Endothelial cell of umbilical vein (primary cell): Measurements from ENCODE around the gene CELF3. TPM values are rescaled to one million over a fixed set of nuclear protein-coding genes. Genes with fewer than 3 reads are reported as not detected.

Experiments
- BruUV-seq: library from RNA; stranded (reverse); fragments of 400-500 nt; replicated peaks from 2 replicates; lab custom pipeline; 2021; lab: Mats Ljungman, UMichigan
- CTCF ChIA-PET: fragments of 300-600, 350-600 bp; sonication (Branson Sonifier 250); formaldehyde crosslinking; loops from one replicate; lab custom pipeline; 2021; ENCODE audit warnings: antibody characterized with exemption, inconsistent platforms; lab: Charles Lee
- POLR2A ChIA-PET: fragments of 300-600, 350-600 bp; sonication (Branson Sonifier 250); formaldehyde crosslinking; loops from one replicate; lab custom pipeline; 2021; ENCODE audit warnings: antibody characterized with exemption, inconsistent platforms; lab: Charles Lee
- DNase-seq: peaks from one replicate; pipeline ENCODE4 v3.0.0-alpha.2; 2011; ENCODE audit warnings: low read depth, low spot score
- FAIRE-seq: peaks from 2 replicates; lab custom pipeline; 2011; peaks lifted over from hg19 to GRCh38; lab: Jason Lieb, UNC
- H2AFZ ChIP-seq: 2 replicates; pipeline ENCODE4 v1.6.0; 2012; ENCODE audit warnings: low read depth, low read length, control low read depth, inconsistent platforms
- H3K27ac ChIP-seq: 2 replicates; pipeline ENCODE4 v1.5.1; 2011; ENCODE audit warnings: low read depth, mild to moderate bottlenecking, control low read depth, low read length, moderate library complexity; ENCODE audit not compliant: insufficient read depth
- H3K27me3 ChIP-seq, 2 experiments: 2 replicates each; pipeline versions ENCODE4 v1.6.0 to v1.6.1; 2011; ENCODE audit warnings: low read length in 2 of 2, mixed read lengths in 1 of 2; ENCODE audit not compliant: control insufficient read depth in 2 of 2, insufficient read depth in 2 of 2
- H3K36me3 ChIP-seq, 2 experiments: 2 replicates in 1 of 2; 3 replicates in 1 of 2; pipeline ENCODE4 v1.5.1; 2011; ENCODE audit warnings: low read length in 2 of 2, mild to moderate bottlenecking in 1 of 2, moderate library complexity in 1 of 2; ENCODE audit not compliant: control insufficient read depth in 2 of 2, insufficient read depth in 2 of 2; ENCODE audit errors: extremely low read depth in 1 of 2
- H3K4me1 ChIP-seq: 3 replicates; pipeline ENCODE4 v1.5.1; 2011; ENCODE audit warnings: mild to moderate bottlenecking, low read length; ENCODE audit not compliant: control insufficient read depth, insufficient read depth; ENCODE audit errors: extremely low read depth
- H3K4me2 ChIP-seq: 2 replicates; pipeline ENCODE4 v1.6.1; 2011; ENCODE audit warnings: low read length, control low read depth, mixed read lengths; ENCODE audit not compliant: insufficient read depth
- H3K4me3 ChIP-seq, 3 experiments: fragments of 200-600 bp in 1 of 3; sonication (generic), shearing (Covaris generic) in 1 of 3; replicated peaks in 1 of 3; 2 replicates each; pipeline ENCODE4 v1.5.1; 2011 to 2016; ENCODE audit warnings: control low read depth in 3 of 3, low read length in 3 of 3, mild to moderate bottlenecking in 2 of 3, inconsistent platforms in 1 of 3, low read depth in 1 of 3, moderate library complexity in 1 of 3; ENCODE audit not compliant: insufficient read depth in 1 of 3
- H3K79me2 ChIP-seq: 2 replicates; pipeline ENCODE4 v1.6.0; 2012; ENCODE audit warnings: low read length, inconsistent platforms; ENCODE audit not compliant: control insufficient read depth, insufficient read depth
- H3K9ac ChIP-seq: replicated peaks from 2 replicates; pipeline ENCODE3; 2011; ENCODE audit warnings: low read length, control low read depth; ENCODE audit not compliant: insufficient read depth; ENCODE audit errors: extremely low read depth
- H3K9me1 ChIP-seq: replicated peaks from 3 replicates; pipeline ENCODE4 v1.6.0; 2011; ENCODE audit warnings: mild to moderate bottlenecking, low read length; ENCODE audit not compliant: control insufficient read depth, insufficient read depth; ENCODE audit errors: extremely low read depth
- H3K9me3 ChIP-seq: replicated peaks from 2 replicates; pipeline ENCODE4 v1.5.1; 2012; ENCODE audit warnings: low read length, inconsistent platforms; ENCODE audit not compliant: control insufficient read depth, insufficient read depth
- H4K20me1 ChIP-seq: replicated peaks from 2 replicates; pipeline ENCODE3; 2011; ENCODE audit warnings: mild to moderate bottlenecking, low read length; ENCODE audit not compliant: control insufficient read depth, insufficient read depth; ENCODE audit errors: extremely low read depth
- EZH2 ChIP-seq: IDR thresholded peaks from 2 replicates; pipeline ENCODE4 v1.6.1; 2012; ENCODE audit warnings: borderline replicate concordance, low read depth, mild to moderate bottlenecking, moderate library complexity, low read length, inconsistent platforms; ENCODE audit not compliant: severe bottlenecking
- FOS ChIP-seq: IDR thresholded peaks from 2 replicates; pipeline ENCODE4 v1.6.1; 2011; ENCODE audit warnings: mild to moderate bottlenecking, low read length, moderate library complexity, borderline replicate concordance; ENCODE audit not compliant: insufficient read depth
- GATA2 ChIP-seq: IDR thresholded peaks from 2 replicates; pipeline ENCODE4 v1.7.0; 2011; ENCODE audit warnings: low read depth, mild to moderate bottlenecking, moderate library complexity, mixed read lengths, low read length; ENCODE audit not compliant: insufficient read length, insufficient read depth
- JUN ChIP-seq: IDR thresholded peaks from 2 replicates; pipeline ENCODE4 v1.6.1; 2011; ENCODE audit warnings: borderline replicate concordance, low read depth; ENCODE audit not compliant: insufficient read length, insufficient read depth
- MYC ChIP-seq: IDR thresholded peaks from one replicate; pipeline ENCODE4 v1.6.1; 2011; ENCODE audit warnings: mild to moderate bottlenecking, low read depth, low read length
- POLR2A ChIP-seq: IDR thresholded peaks from 2 replicates; pipeline ENCODE4 v1.6.1; 2012; ENCODE audit warnings: low read depth, mild to moderate bottlenecking, control low read depth, low read length
- POLR2AphosphoS5 ChIP-seq: IDR thresholded peaks from 2 replicates; pipeline ENCODE4 v1.6.1; 2012; ENCODE audit warnings: low read depth, mild to moderate bottlenecking, control low read depth, low read length, moderate library complexity; ENCODE audit not compliant: insufficient read depth
- dilution Hi-C: fragments of 300-500 bp; cut with MboI; formaldehyde crosslinking; loops from one replicate; pipeline ENCODE4 v1.15.0; 2019; ENCODE audit warnings: low sequenced_read_pairs; ENCODE audit not compliant: extremely low pct_ligation_motif_present
- intact Hi-C: fragments of 100-400 bp; cut with micrococcal nuclease; formaldehyde crosslinking; loops from one replicate; pipeline ENCODE4 v1.10.0; 2022
- polyA plus RNA-seq, 4 experiments: library from polyadenylated mRNA; depleted of rRNA in 3 of 4; stranded (reverse) in 3 of 4; unstranded in 1 of 4; fragments of >200 nt; gene quantifications; 2 replicates each; pipeline versions ENCODE4 v1.2.1 to v1.2.3, GENCODE V29; 2011 to 2012; ENCODE audit warnings: missing spikeins in 1 of 4
- total RNA-seq: library from RNA; stranded (reverse); gene quantifications from 2 replicates; pipeline ENCODE4 v1.2.3, GENCODE V29; 2021
- TF ChIP-seq, protein P1 (sequence below): IDR thresholded peaks from 2 replicates; pipeline ENCODE4 v1.6.1; 2011; ENCODE audit not compliant: insufficient read depth, insufficient read length
- TF ChIP-seq, protein P2 (sequence below), 2 donors: IDR thresholded peaks; 1 replicate in 1 of 2; 2 replicates in 1 of 2; pipeline ENCODE4 v1.5.1; 2011; ENCODE audit warnings: low read length in 2 of 2, mild to moderate bottlenecking in 2 of 2, moderate library complexity in 2 of 2, control low read depth in 1 of 2, inconsistent platforms in 1 of 2, low read depth in 1 of 2; ENCODE audit not compliant: insufficient read depth in 1 of 2; ENCODE audit errors: extremely low read depth in 1 of 2

The CELF3 gene
- total and polyA plus RNA-seq, 2 donors (not counting 3 experiments of a cell fraction or from before 2014, with no cell fraction given): not detected

DNA sequence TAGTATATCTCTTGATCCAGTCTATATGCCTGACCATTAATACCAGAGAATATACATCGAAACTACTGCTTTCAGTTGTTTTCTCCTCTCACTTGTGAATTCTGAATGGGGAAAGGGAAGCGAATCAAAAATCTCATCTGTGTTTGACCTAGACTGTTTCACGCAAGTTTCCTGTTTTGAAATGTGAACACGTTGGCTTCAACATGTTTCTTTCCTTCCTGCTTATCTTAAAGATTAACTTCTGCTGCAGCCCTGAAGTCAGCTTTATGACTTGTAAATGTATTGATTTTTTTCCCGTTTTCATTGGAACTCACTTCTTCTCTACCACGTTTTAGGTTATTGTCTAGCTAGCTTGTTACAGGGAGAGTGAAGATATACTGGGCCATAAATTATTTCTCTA, 54.9 kb downstream of the CELF3 start:
- FAIRE-seq: peak; percentile 73
- Histone ChIP-seq H3K27ac (no peak overlapping the region), H3K36me3 (peaks cover 3% of the 10 kb centered on the region in 2 experiments), H3K79me2 (no peaks in the 10 kb centered on the region), H3K4me1 (peaks cover 9% of the 10 kb centered on the region), H3K9ac (no peak overlapping the region), H3K4me3 (no peak overlapping the region), H3K9me3 (no peaks in the 10 kb centered on the region), H4K20me1 (no peaks in the 10 kb centered on the region), H3K27me3 (no peaks in the 10 kb centered on the region), H2AFZ (no peak overlapping the region), H3K4me2 (peak overlapping the region; percentile 17), H3K9me1 (no peaks in the 10 kb centered on the region)
- ChIA-PET CTCF (interaction anchor here (0.8 kb wide), 1 partner anchor 31 kb away, joined by 4 read pairs; no protein-coding TSS in a partner anchor), POLR2A (no interaction called here)
- dilution Hi-C loops: no loop called here
- BruUV-seq: no TSS peak
- DNase-seq: peak; percentile 68
- TF ChIP-seq JUN: no peak
- TF ChIP-seq EZH2: no peak
- no peak for TF ChIP-seq GATA2
- TF ChIP-seq POLR2AphosphoS5: no peak
- TF ChIP-seq, protein P1, sequence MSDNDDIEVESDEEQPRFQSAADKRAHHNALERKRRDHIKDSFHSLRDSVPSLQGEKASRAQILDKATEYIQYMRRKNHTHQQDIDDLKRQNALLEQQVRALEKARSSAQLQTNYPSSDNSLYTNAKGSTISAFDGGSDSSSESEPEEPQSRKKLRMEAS: no peak
- no peak for TF ChIP-seq POLR2A
- TF ChIP-seq, protein P2, sequence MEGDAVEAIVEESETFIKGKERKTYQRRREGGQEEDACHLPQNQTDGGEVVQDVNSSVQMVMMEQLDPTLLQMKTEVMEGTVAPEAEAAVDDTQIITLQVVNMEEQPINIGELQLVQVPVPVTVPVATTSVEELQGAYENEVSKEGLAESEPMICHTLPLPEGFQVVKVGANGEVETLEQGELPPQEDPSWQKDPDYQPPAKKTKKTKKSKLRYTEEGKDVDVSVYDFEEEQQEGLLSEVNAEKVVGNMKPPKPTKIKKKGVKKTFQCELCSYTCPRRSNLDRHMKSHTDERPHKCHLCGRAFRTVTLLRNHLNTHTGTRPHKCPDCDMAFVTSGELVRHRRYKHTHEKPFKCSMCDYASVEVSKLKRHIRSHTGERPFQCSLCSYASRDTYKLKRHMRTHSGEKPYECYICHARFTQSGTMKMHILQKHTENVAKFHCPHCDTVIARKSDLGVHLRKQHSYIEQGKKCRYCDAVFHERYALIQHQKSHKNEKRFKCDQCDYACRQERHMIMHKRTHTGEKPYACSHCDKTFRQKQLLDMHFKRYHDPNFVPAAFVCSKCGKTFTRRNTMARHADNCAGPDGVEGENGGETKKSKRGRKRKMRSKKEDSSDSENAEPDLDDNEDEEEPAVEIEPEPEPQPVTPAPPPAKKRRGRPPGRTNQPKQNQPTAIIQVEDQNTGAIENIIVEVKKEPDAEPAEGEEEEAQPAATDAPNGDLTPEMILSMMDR (IDR thresholded peaks at IDR 0.05; ENCODE audit: extremely low read depth in 1 of 2, insufficient read depth in 1 of 2, low read depth in 1 of 2, low read length in 2 of 2): no peak
- no peak for TF ChIP-seq MYC
- no peak for TF ChIP-seq FOS
- intact Hi-C loops: no loop called here
